Naive B cell (primary cell): ENCODE data around the gene SCN3A. TPM values are rescaled to one million over a fixed set of nuclear protein-coding genes. Genes with fewer than 3 reads are reported as not detected.

ENCODE experiments used
- ATAC-seq, 2 donors: fragments of 150-1000 bp; cut with Tn5 transposase; 2 replicates each; pipeline ENCODE4 v1.10.0; 2021; ENCODE audit warnings: low read depth in 2 of 2, mild to moderate bottlenecking in 2 of 2, moderate library complexity in 2 of 2
- DNase-seq: peaks from one replicate; pipeline ENCODE4 v3.0.0; 2022
- H3K27ac Mint-ChIP-seq, 6 donors: one replicate each; pipeline ENCODE4 v1.8.0; 2020 to 2022; ENCODE audit warnings: mild to moderate bottlenecking in 6 of 6, mixed read lengths in 6 of 6, moderate library complexity in 5 of 6, inconsistent platforms in 2 of 6
- H3K27me3 Mint-ChIP-seq, 3 donors: one replicate each; pipeline ENCODE4 v1.8.0; 2021 to 2022; ENCODE audit warnings: mixed read lengths in 3 of 3, mild to moderate bottlenecking in 1 of 3
- H3K36me3 Mint-ChIP-seq, 2 donors: one replicate each; pipeline ENCODE4 v1.8.0; 2020 to 2022; ENCODE audit warnings: mixed read lengths in 2 of 2, inconsistent platforms in 1 of 2, mild to moderate bottlenecking in 1 of 2
- H3K4me1 Mint-ChIP-seq, 3 donors: one replicate each; pipeline ENCODE4 v1.8.0; 2020 to 2022; ENCODE audit warnings: mixed read lengths in 3 of 3, inconsistent platforms in 1 of 3, mild to moderate bottlenecking in 1 of 3, moderate library complexity in 1 of 3
- H3K4me3 Mint-ChIP-seq, 8 donors: one replicate each; pipeline ENCODE4 v1.8.0; 2020 to 2022; ENCODE audit warnings: mild to moderate bottlenecking in 8 of 8, mixed read lengths in 8 of 8, moderate library complexity in 8 of 8, inconsistent platforms in 2 of 8
- H3K9me3 Mint-ChIP-seq, 7 donors: one replicate each; pipeline ENCODE4 v1.8.0; 2020 to 2022; ENCODE audit warnings: mixed read lengths in 7 of 7, mild to moderate bottlenecking in 5 of 7, inconsistent platforms in 2 of 7, moderate library complexity in 1 of 7
- polyA plus RNA-seq, 6 donors: library from polyadenylated mRNA; unstranded; fragments of 300-500 nt; fragmentation: Illumina TruSeq; gene quantifications; one replicate each; pipeline ENCODE4 v1.2.3, GENCODE V29; 2021; ENCODE audit warnings: low read depth in 6 of 6

Gene SCN3A
- polyA plus RNA-seq, 6 donors from 2014 or later = 4.2 to 21.5 (median 11.8) TPM

GRCh38 chr2:165214093-165214492 is 10.2 kb upstream of the SCN3A start:
- H3K4me3 Mint-ChIP-seq = no peak overlapping the region
- no peaks in the 10 kb centered on the region for H3K4me1 Mint-ChIP-seq
- DNase-seq = no peak
- ATAC-seq = no peak
- H3K36me3 Mint-ChIP-seq = no peaks in the 10 kb centered on the region
- H3K9me3 Mint-ChIP-seq = peaks cover 0 to 2% (median 0%) of the 10 kb centered on the region in 7 donors
- H3K27ac Mint-ChIP-seq = no peak overlapping the region
- peaks cover 7 to 20% (median 10%) of the 10 kb centered on the region in 3 donors for H3K27me3 Mint-ChIP-seq

- no peak overlapping the region for H3K4me3 Mint-ChIP-seq
- peaks cover 0 to 2% (median 1%) of the 10 kb centered on the region in 3 donors for H3K27me3 Mint-ChIP-seq
- H3K27ac Mint-ChIP-seq = no peak overlapping the region
- ATAC-seq (no peak), DNase-seq (no peak)
- no peaks in the 10 kb centered on the region for H3K9me3 Mint-ChIP-seq
- H3K36me3 Mint-ChIP-seq = no peaks in the 10 kb centered on the region
- peaks cover 0 to 6% (median 5%) of the 10 kb centered on the region in 3 donors for H3K4me1 Mint-ChIP-seq
Measured at GRCh38 chr2:165208094-165208493, 4.2 kb upstream of the SCN3A start.

GRCh38 chr2:165205865-165206264 is 2.0 kb upstream of the SCN3A start:
- Mint-ChIP-seq H3K4me1 (peaks cover 7 to 22% (median 22%) of the 10 kb centered on the region in 3 donors), H3K27ac (peak overlapping the region in 1 of 6 donors; percentile 69), H3K9me3 (no peaks in the 10 kb centered on the region), H3K27me3 (no peaks in the 10 kb centered on the region), H3K36me3 (no peaks in the 10 kb centered on the region), H3K4me3 (peak overlapping the region in 1 of 8 donors; percentile 25)
- no peak for ATAC-seq
- no peak for DNase-seq

GRCh38 chr2:165202239-165202638 is 1.6 kb downstream of the SCN3A start:
- H3K27me3 Mint-ChIP-seq = no peaks in the 10 kb centered on the region
- H3K9me3 Mint-ChIP-seq = no peaks in the 10 kb centered on the region
- no peak for ATAC-seq
- H3K4me3 Mint-ChIP-seq = peak overlapping the region in 7 of 8 donors; percentile 10 to 83 (median 74)
- peaks cover 10 to 34% (median 33%) of the 10 kb centered on the region in 3 donors for H3K4me1 Mint-ChIP-seq
- DNase-seq = no peak
- peak overlapping the region in 2 of 6 donors; percentile 22 to 44 for H3K27ac Mint-ChIP-seq
- no peaks in the 10 kb centered on the region for H3K36me3 Mint-ChIP-seq

- DNase-seq (no peak), ATAC-seq (no peak)
- H3K4me1 Mint-ChIP-seq = peaks cover 37 to 60% (median 57%) of the 10 kb centered on the region in 3 donors
- peak overlapping the region in 1 of 6 donors; percentile 20 for H3K27ac Mint-ChIP-seq
- H3K9me3 Mint-ChIP-seq = no peaks in the 10 kb centered on the region
- H3K4me3 Mint-ChIP-seq = peak overlapping the region in 2 of 8 donors; percentile 12 to 14
- no peaks in the 10 kb centered on the region for H3K27me3 Mint-ChIP-seq
- H3K36me3 Mint-ChIP-seq = peaks cover 0 to 8% of the 10 kb centered on the region in 2 donors
Measured at GRCh38 chr2:165198181-165198580, 5.7 kb downstream of the SCN3A start.

- no peak for DNase-seq
- Mint-ChIP-seq H3K27me3 (no peaks in the 10 kb centered on the region), H3K27ac (peak overlapping the region in 1 of 6 donors; percentile 94), H3K4me1 (peaks cover 44 to 65% (median 64%) of the 10 kb centered on the region in 3 donors), H3K36me3 (peaks cover 0 to 8% of the 10 kb centered on the region in 2 donors), H3K4me3 (peak overlapping the region in 6 of 8 donors; percentile 3 to 70 (median 38)), H3K9me3 (no peaks in the 10 kb centered on the region)
- ATAC-seq = no peak
Measured at GRCh38 chr2:165197346-165197745, 6.5 kb downstream of the SCN3A start.

- no peaks in the 10 kb centered on the region for H3K9me3 Mint-ChIP-seq
Measured at GRCh38 chr2:165196411-165196810, 7.4 kb downstream of the SCN3A start.

GRCh38 chr2:165193178-165193777 is 10.6 kb downstream of the SCN3A start:
- Mint-ChIP-seq H3K36me3 (peaks cover 0 to 8% of the 10 kb centered on the region in 2 donors), H3K27ac (peak overlapping the region; percentile 49 to 94 (median 86)), H3K9me3 (no peaks in the 10 kb centered on the region), H3K4me3 (peak overlapping the region in 7 of 8 donors; percentile 52 to 81 (median 66)), H3K4me1 (peaks cover 46 to 53% (median 51%) of the 10 kb centered on the region in 3 donors), H3K27me3 (no peaks in the 10 kb centered on the region)
- DNase-seq (peak; percentile 72), ATAC-seq (peak; percentile 95)

More at GRCh38 chr2:165196411-165196810, 7.4 kb downstream of the SCN3A start:
- Mint-ChIP-seq H3K27ac (no peak overlapping the region), H3K4me3 (no peak overlapping the region), H3K36me3 (peaks cover 0 to 8% of the 10 kb centered on the region in 2 donors), H3K4me1 (peaks cover 44 to 57% (median 56%) of the 10 kb centered on the region in 3 donors), H3K27me3 (no peaks in the 10 kb centered on the region)
- DNase-seq (no peak), ATAC-seq (no peak)

GRCh38 chr2:165192729-165193128 is 11.1 kb downstream of the SCN3A start:
- ATAC-seq = peak; percentile 45 to 49
- Mint-ChIP-seq H3K36me3 (peaks cover 0 to 8% of the 10 kb centered on the region in 2 donors), H3K9me3 (no peaks in the 10 kb centered on the region), H3K4me3 (peak overlapping the region in 6 of 8 donors; percentile 52 to 81 (median 68)), H3K4me1 (peaks cover 46 to 52% (median 48%) of the 10 kb centered on the region in 3 donors), H3K27me3 (no peaks in the 10 kb centered on the region), H3K27ac (peak overlapping the region in 4 of 6 donors; percentile 49 to 87 (median 74))
- no peak for DNase-seq

- Mint-ChIP-seq H3K27me3 (no peaks in the 10 kb centered on the region), H3K9me3 (no peaks in the 10 kb centered on the region), H3K4me3 (peak overlapping the region in 1 of 8 donors; percentile 26), H3K4me1 (peaks cover 36 to 44% (median 41%) of the 10 kb centered on the region in 3 donors), H3K36me3 (peaks cover 7 to 8% of the 10 kb centered on the region in 2 donors), H3K27ac (peak overlapping the region in 1 of 6 donors; percentile 71)
- no peak for ATAC-seq
- no peak for DNase-seq
Measured at GRCh38 chr2:165191096-165191728, 12.6 kb downstream of the SCN3A start.

GRCh38 chr2:165185633-165186032 is 18.2 kb downstream of the SCN3A start:
- peaks cover 0 to 23% of the 10 kb centered on the region in 2 donors for H3K36me3 Mint-ChIP-seq
- peak overlapping the region in 1 of 6 donors; percentile 19 for H3K27ac Mint-ChIP-seq
- no peak overlapping the region for H3K4me3 Mint-ChIP-seq
- H3K4me1 Mint-ChIP-seq = no peaks in the 10 kb centered on the region
- no peaks in the 10 kb centered on the region for H3K27me3 Mint-ChIP-seq
- no peak for DNase-seq
- ATAC-seq = no peak
- H3K9me3 Mint-ChIP-seq = no peaks in the 10 kb centered on the region

- DNase-seq (no peak), ATAC-seq (no peak)
- Mint-ChIP-seq H3K27me3 (no peaks in the 10 kb centered on the region), H3K4me3 (no peak overlapping the region), H3K4me1 (no peaks in the 10 kb centered on the region), H3K36me3 (peaks cover 8 to 31% of the 10 kb centered on the region in 2 donors), H3K27ac (no peak overlapping the region), H3K9me3 (peaks cover 0 to 5% (median 0%) of the 10 kb centered on the region in 7 donors)
Measured at GRCh38 chr2:165182029-165182428, 21.8 kb downstream of the SCN3A start.

GRCh38 chr2:165176780-165177179 is 27.1 kb downstream of the SCN3A start:
- Mint-ChIP-seq H3K27me3 (no peaks in the 10 kb centered on the region), H3K4me1 (peaks cover 0 to 9% (median 8%) of the 10 kb centered on the region in 3 donors), H3K27ac (no peak overlapping the region), H3K4me3 (no peak overlapping the region), H3K36me3 (peaks cover 25 to 31% of the 10 kb centered on the region in 2 donors), H3K9me3 (peaks cover 0 to 12% (median 2%) of the 10 kb centered on the region in 7 donors)
- ATAC-seq (no peak), DNase-seq (no peak)

GRCh38 chr2:165173215-165173614 is 30.6 kb downstream of the SCN3A start:
- Mint-ChIP-seq H3K4me3 (no peak overlapping the region), H3K27me3 (no peaks in the 10 kb centered on the region), H3K27ac (no peak overlapping the region), H3K4me1 (peaks cover 0 to 9% (median 8%) of the 10 kb centered on the region in 3 donors), H3K36me3 (peaks cover 20 to 25% of the 10 kb centered on the region in 2 donors), H3K9me3 (peaks cover 0 to 12% (median 1%) of the 10 kb centered on the region in 7 donors)
- DNase-seq (no peak), ATAC-seq (peak; percentile 64 to 79)
